CD14-positive monocyte (primary cell): Measurements from ENCODE around the gene ARHGEF3. TPM values are rescaled to one million over a fixed set of nuclear protein-coding genes. Genes with fewer than 3 reads are reported as not detected.

ENCODE experiments used
- DNase-seq, 3 donors: peaks; one replicate each; pipeline ENCODE4 v3.0.0-alpha.2; 2011 to 2022
- H2AFZ ChIP-seq: 2 replicates; pipeline ENCODE4 v1.6.0; 2012; ENCODE audit warnings: mild to moderate bottlenecking, low read depth, low read length, inconsistent platforms; ENCODE audit not compliant: insufficient read depth, poor library complexity, severe bottlenecking
- H3K27ac ChIP-seq, 2 donors: 1 replicate in 1 of 2; 2 replicates in 1 of 2; pipeline ENCODE4 v1.5.1; 2012 to 2013; ENCODE audit warnings: low read length in 2 of 2, control low read depth in 1 of 2, inconsistent platforms in 1 of 2, low read depth in 1 of 2, mild to moderate bottlenecking in 1 of 2
- H3K27me3 ChIP-seq, 2 donors: one replicate each; pipeline versions ENCODE4 v1.6.0 to v1.6.1; 2011 to 2013; ENCODE audit warnings: low read length in 2 of 2; ENCODE audit not compliant: control insufficient read depth in 2 of 2, insufficient read depth in 2 of 2
- H3K36me3 ChIP-seq, 2 donors: replicated peaks in 1 of 2; 1 replicate in 1 of 2; 2 replicates in 1 of 2; pipeline versions ENCODE4 v1.5.1 to v1.6.1; 2012 to 2013; ENCODE audit warnings: low read length in 2 of 2, control low read depth in 1 of 2, inconsistent platforms in 1 of 2, mild to moderate bottlenecking in 1 of 2; ENCODE audit not compliant: insufficient read depth in 2 of 2, control insufficient read depth in 1 of 2
- H3K4me1 ChIP-seq, 2 donors: 1 replicate in 1 of 2; 2 replicates in 1 of 2; pipeline versions ENCODE4 v1.5.1 to v1.6.1; 2012 to 2013; ENCODE audit warnings: low read length in 2 of 2, control low read depth in 1 of 2, inconsistent platforms in 1 of 2, mild to moderate bottlenecking in 1 of 2, moderate library complexity in 1 of 2; ENCODE audit not compliant: insufficient read depth in 2 of 2, control insufficient read depth in 1 of 2
- H3K4me2 ChIP-seq: replicated peaks from 2 replicates; pipeline ENCODE3; 2012; ENCODE audit warnings: low read length, moderate library complexity, mild to moderate bottlenecking; ENCODE audit not compliant: poor library complexity, severe bottlenecking; ENCODE audit errors: extremely low read depth
- H3K4me3 ChIP-seq, 3 experiments: fragments of 200-600 bp in 1 of 3; sonication (generic) in 1 of 3; replicated peaks in 1 of 3; 1 replicate in 2 of 3; 2 replicates in 1 of 3; pipeline ENCODE4 v1.5.1; 2011 to 2013; ENCODE audit warnings: low read length in 3 of 3, mild to moderate bottlenecking in 3 of 3, control low read depth in 2 of 3, low read depth in 2 of 3, inconsistent platforms in 1 of 3, moderate library complexity in 1 of 3
- H3K79me2 ChIP-seq: 2 replicates; pipeline ENCODE4 v1.6.0; 2012; ENCODE audit warnings: mild to moderate bottlenecking, control low read depth, inconsistent platforms, low read length, moderate library complexity; ENCODE audit not compliant: insufficient read depth
- H3K9ac ChIP-seq: 2 replicates; pipeline ENCODE4 v1.6.0; 2017; ENCODE audit warnings: low read length, mild to moderate bottlenecking; ENCODE audit not compliant: insufficient read depth, poor library complexity, severe bottlenecking
- H3K9me3 ChIP-seq, 2 donors: replicated peaks in 1 of 2; 1 replicate in 1 of 2; 2 replicates in 1 of 2; pipeline versions ENCODE4 v1.5.1 to v1.6.1; 2012 to 2013; ENCODE audit warnings: low read length in 2 of 2, control low read depth in 1 of 2; ENCODE audit not compliant: control insufficient read depth in 1 of 2, insufficient read depth in 1 of 2
- H4K20me1 ChIP-seq: 2 replicates; pipeline ENCODE4 v1.6.0; 2012; ENCODE audit warnings: mild to moderate bottlenecking, low read length, control low read depth, moderate library complexity; ENCODE audit not compliant: insufficient read depth
- H3K27ac Mint-ChIP-seq, 7 donors: one replicate each; pipeline ENCODE4 v1.8.0; 2020; ENCODE audit warnings: mild to moderate bottlenecking in 7 of 7, mixed read lengths in 7 of 7, moderate library complexity in 6 of 7, inconsistent platforms in 2 of 7
- H3K27me3 Mint-ChIP-seq, 3 donors: one replicate each; pipeline ENCODE4 v1.8.0; 2021 to 2022; ENCODE audit warnings: low read depth in 3 of 3, mild to moderate bottlenecking in 3 of 3, mixed read lengths in 3 of 3, moderate library complexity in 3 of 3, inconsistent platforms in 1 of 3
- H3K36me3 Mint-ChIP-seq, 2 donors: one replicate each; pipeline ENCODE4 v1.8.0; 2020; ENCODE audit warnings: mixed read lengths in 2 of 2, inconsistent platforms in 1 of 2, mild to moderate bottlenecking in 1 of 2
- H3K4me1 Mint-ChIP-seq: one replicate; pipeline ENCODE4 v1.8.0; 2020; ENCODE audit warnings: mild to moderate bottlenecking, mixed read lengths
- H3K4me3 Mint-ChIP-seq, 2 donors: one replicate each; pipeline ENCODE4 v1.8.0; 2020; ENCODE audit warnings: mild to moderate bottlenecking in 2 of 2, mixed read lengths in 2 of 2, moderate library complexity in 1 of 2
- H3K9me3 Mint-ChIP-seq, 7 donors: one replicate each; pipeline ENCODE4 v1.8.0; 2020 to 2022; ENCODE audit warnings: mixed read lengths in 7 of 7, mild to moderate bottlenecking in 6 of 7, moderate library complexity in 6 of 7, inconsistent platforms in 2 of 7
- CTCF ChIP-seq: fragments of 200-600 bp; IDR thresholded peaks from one replicate; pipeline ENCODE4 v1.8.0; 2022; ENCODE audit warnings: antibody characterized with exemption, mild to moderate bottlenecking
- WGBS: methylation state at CpG from one replicate; pipeline ENCODE4 v1.1.5; 2013; ENCODE audit warnings: missing lambda C conversion rate; ENCODE audit not compliant: insufficient coverage; 5-methylcytosine and 5-hydroxymethylcytosine counted together
- intact Hi-C, 2 donors: fragments of 100-400 bp; cut with micrococcal nuclease; formaldehyde crosslinking; loops; one replicate each; pipeline versions ENCODE4 v1.15.0 to v1.15.1; 2023
- polyA plus RNA-seq, 3 donors: library from polyadenylated mRNA; depleted of rRNA in 1 of 3; unstranded in 2 of 3; stranded (reverse) in 1 of 3; fragments of 300-500 nt in 2 of 3; fragments of >200 nt in 1 of 3; fragmentation: Illumina TruSeq in 2 of 3; gene quantifications; 1 replicate in 2 of 3; 2 replicates in 1 of 3; pipeline ENCODE4 v1.2.3, GENCODE V29; 2012 to 2021

The ARHGEF3 gene
- polyA plus RNA-seq, 3 donors, result 22.6 to 29.5 (median 26.5) TPM

DNA sequence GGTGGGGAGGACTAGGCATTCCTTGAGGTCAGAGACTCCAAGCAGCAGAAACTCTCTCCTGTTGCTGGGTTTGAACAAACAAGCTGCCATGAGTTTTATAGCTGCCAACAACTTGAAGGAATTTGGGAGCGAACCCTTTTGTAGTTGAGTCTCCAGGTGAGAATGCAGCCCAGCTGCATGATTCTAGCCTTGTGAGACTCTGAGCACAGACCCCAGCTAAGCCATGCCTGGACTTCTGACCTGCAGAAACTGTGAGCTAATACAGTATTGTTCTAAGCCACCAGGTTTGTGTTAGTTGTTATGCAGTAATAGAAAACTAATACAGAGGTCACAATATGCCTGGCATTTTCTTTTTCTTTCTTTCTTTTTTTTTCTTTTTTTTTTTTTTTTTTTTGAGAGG, 112.4 kb downstream of the ARHGEF3 start:
- intact Hi-C loops, result loop anchor here in 1 of 2 donors (10.0 kb wide), 1 partner anchor 395 kb away; no protein-coding TSS in a partner anchor
- Histone ChIP-seq H4K20me1 (no peaks in the 10 kb centered on the region), H3K36me3 (no peaks in the 10 kb centered on the region), H3K4me3 (no peak overlapping the region), H3K4me1 (peaks cover 20 to 28% of the 10 kb centered on the region in 2 donors), H3K9me3 (no peaks in the 10 kb centered on the region), H3K27me3 (no peaks in the 10 kb centered on the region), H3K27ac (no peak overlapping the region), H2AFZ (no peak overlapping the region), H3K4me2 (no peak overlapping the region), H3K79me2 (no peaks in the 10 kb centered on the region), H3K9ac (no peak overlapping the region)
- Mint-ChIP-seq H3K36me3 (no peaks in the 10 kb centered on the region), H3K9me3 (peaks cover 0 to 2% (median 0%) of the 10 kb centered on the region in 7 donors), H3K27me3 (peaks cover 0 to 2% (median 2%) of the 10 kb centered on the region in 3 donors), H3K4me1 (peaks cover 25% of the 10 kb centered on the region), H3K4me3 (no peak overlapping the region), H3K27ac (no peak overlapping the region)
- 100% methylated on average over 1 of the region's 1 CpG for WGBS
- no peak for TF ChIP-seq CTCF
- no peak for DNase-seq

DNA sequence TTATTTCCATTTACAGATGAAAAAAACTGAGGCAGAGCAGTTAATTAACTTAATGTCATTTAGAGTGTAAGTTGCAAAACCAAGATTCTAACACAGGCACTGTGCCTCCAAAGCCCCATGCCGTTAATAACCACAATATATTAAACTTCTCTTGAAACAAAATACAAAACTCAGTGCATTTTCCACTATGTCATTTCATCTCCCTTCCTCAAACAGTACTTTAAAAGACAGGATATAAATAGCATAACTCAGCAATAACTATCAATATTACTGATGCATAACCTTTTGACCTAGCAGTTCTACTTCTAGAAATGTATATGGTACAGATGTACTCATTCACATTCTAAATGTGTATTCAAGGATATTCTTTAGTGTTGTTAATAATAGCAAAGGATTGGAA, 113.6 kb downstream of the ARHGEF3 start:
- H3K36me3 Mint-ChIP-seq, result peaks cover 0 to 2% of the 10 kb centered on the region in 2 donors
- no peak overlapping the region for H3K27ac Mint-ChIP-seq
- Histone ChIP-seq H3K9ac (no peak overlapping the region), H3K4me3 (no peak overlapping the region), H3K4me2 (no peak overlapping the region), H4K20me1 (no peaks in the 10 kb centered on the region), H3K79me2 (peaks cover 3% of the 10 kb centered on the region), H3K4me1 (peaks cover 15 to 23% of the 10 kb centered on the region in 2 donors), H3K27me3 (no peaks in the 10 kb centered on the region), H2AFZ (no peak overlapping the region), H3K27ac (no peak overlapping the region), H3K36me3 (no peaks in the 10 kb centered on the region), H3K9me3 (peaks cover 0 to 6% of the 10 kb centered on the region in 2 donors)
- no peak overlapping the region for H3K4me3 Mint-ChIP-seq
- peaks cover 0 to 3% (median 2%) of the 10 kb centered on the region in 3 donors for H3K27me3 Mint-ChIP-seq
- DNase-seq, result no peak
- peaks cover 0 to 10% (median 7%) of the 10 kb centered on the region in 7 donors for H3K9me3 Mint-ChIP-seq
- WGBS, result 100% methylated on average over 1 of the region's 1 CpG
- peaks cover 14% of the 10 kb centered on the region for H3K4me1 Mint-ChIP-seq
- intact Hi-C loops, result loop anchor here in 1 of 2 donors (10.0 kb wide), 1 partner anchor 397 kb away; no protein-coding TSS in a partner anchor
- no peak for TF ChIP-seq CTCF
